A673 (cell line): Measurements from ENCODE around the gene GBE1. TPM values are rescaled to one million over a fixed set of nuclear protein-coding genes. Genes with fewer than 3 reads are reported as not detected.

Experiments used
- BruUV-seq: library from RNA; stranded (reverse); fragments of 400-500 nt; replicated peaks from 2 replicates; lab custom pipeline; 2021; lab: Mats Ljungman, UMichigan
- CTCF ChIA-PET: fragments of 300-600 bp; sonication (Branson Sonifier 250); formaldehyde crosslinking; loops from one replicate; lab custom pipeline; 2022; ENCODE audit warnings: antibody characterized with exemption; lab: Charles Lee
- POLR2A ChIA-PET: fragments of 300-600 bp; sonication (Branson Sonifier 250); formaldehyde crosslinking; loops from one replicate; lab custom pipeline; 2022; ENCODE audit warnings: antibody characterized with exemption; ENCODE audit not compliant: low non-redundant PET; lab: Charles Lee
- DNase-seq: peaks from one replicate; pipeline ENCODE4 v3.0.0-alpha.2; 2015; ENCODE audit warnings: low spot score
- H3K27ac ChIP-seq: fragments of 200-600 bp; sonication (generic); 2 replicates; pipeline ENCODE4 v1.5.1; 2016; ENCODE audit warnings: mixed run types, low read depth, mild to moderate bottlenecking, mixed read lengths, antibody characterized with exemption, low read length; ENCODE audit not compliant: poor library complexity, severe bottlenecking
- H3K27me3 ChIP-seq: fragments of 200-600 bp; sonication (generic); replicated peaks from 2 replicates; pipeline ENCODE4 v1.6.1; 2017; ENCODE audit warnings: mixed run types, low read depth, mild to moderate bottlenecking, mixed read lengths, antibody characterized with exemption, low read length; ENCODE audit not compliant: insufficient read depth, poor library complexity
- H3K36me3 ChIP-seq: fragments of 200-600 bp; sonication (generic); 2 replicates; pipeline ENCODE4 v1.6.1; 2016; ENCODE audit warnings: mixed run types, mild to moderate bottlenecking, mixed read lengths, antibody characterized with exemption, low read length; ENCODE audit not compliant: insufficient read depth, poor library complexity, severe bottlenecking
- H3K4me1 ChIP-seq: fragments of 200-600 bp; sonication (generic); 2 replicates; pipeline ENCODE4 v1.6.1; 2017; ENCODE audit warnings: mixed run types, mild to moderate bottlenecking, mixed read lengths, antibody characterized with exemption, low read length; ENCODE audit not compliant: insufficient read depth, poor library complexity, severe bottlenecking
- H3K4me3 ChIP-seq: fragments of 200-600 bp; sonication (generic); 2 replicates; pipeline ENCODE4 v1.5.1; 2016; ENCODE audit warnings: low read depth, mixed run types, mild to moderate bottlenecking, mixed read lengths, low read length; ENCODE audit not compliant: poor library complexity, severe bottlenecking
- H3K9me3 ChIP-seq: fragments of 200-600 bp; sonication (generic); 2 replicates; pipeline ENCODE4 v1.6.1; 2016; ENCODE audit warnings: mixed run types, low read depth, mild to moderate bottlenecking, mixed read lengths, antibody characterized with exemption, low read length; ENCODE audit not compliant: poor library complexity, severe bottlenecking
- EZH2 ChIP-seq: fragments of 200-600 bp; sonication (generic); IDR thresholded peaks from 2 replicates; pipeline ENCODE4 v1.6.1; 2017; ENCODE audit warnings: borderline replicate concordance, low read depth, mild to moderate bottlenecking, mixed read lengths, antibody characterized with exemption, low read length; ENCODE audit not compliant: poor library complexity, severe bottlenecking
- intact Hi-C: fragments of 100-400 bp; cut with micrococcal nuclease; formaldehyde crosslinking; loops from one replicate; pipeline ENCODE4 v1.10.0; 2022; ENCODE audit not compliant: unreplicated experiment
- total RNA-seq: library from RNA; stranded (reverse); gene quantifications from 2 replicates; pipeline ENCODE4 v1.2.3, GENCODE V29; 2021
- TF ChIP-seq, protein P1 (sequence below): fragments of 300-800, 200-600 bp; sonication (generic); conservative IDR thresholded peaks from 2 replicates; pipeline ENCODE4 v1.5.1; 2017; ENCODE audit warnings: low read depth, mild to moderate bottlenecking, antibody characterized with exemption, low read length, moderate library complexity, mixed read lengths

Gene GBE1
- total RNA-seq, 1 experiment from 2014 or later, result 8.2 TPM

DNA sequence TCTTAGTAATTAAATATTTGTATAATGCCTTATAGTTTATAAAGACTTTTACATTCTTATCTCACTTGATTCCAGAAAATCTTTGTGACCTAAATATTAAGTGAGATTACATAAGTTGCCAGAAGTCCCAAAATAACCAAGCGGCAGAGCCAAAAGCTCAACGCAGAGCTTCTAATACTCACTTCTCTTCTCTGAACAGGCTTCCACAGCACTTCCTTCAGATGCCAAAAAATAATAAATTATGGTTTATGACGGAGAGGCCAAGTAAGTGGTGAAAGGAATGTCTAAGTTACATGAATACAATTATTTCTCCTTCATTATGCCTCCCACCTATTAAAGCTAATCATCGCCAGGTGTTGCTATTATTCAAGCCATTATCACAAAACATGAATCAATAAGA is 110.3 kb downstream of the GBE1 start:
- Histone ChIP-seq H3K27me3 (no peaks in the 10 kb centered on the region), H3K36me3 (no peaks in the 10 kb centered on the region), H3K4me1 (no peaks in the 10 kb centered on the region), H3K4me3 (no peak overlapping the region), H3K27ac (no peak overlapping the region), H3K9me3 (no peaks in the 10 kb centered on the region)
- DNase-seq, result no peak
- BruUV-seq, result no TSS peak
- TF ChIP-seq EZH2, result no peak
- TF ChIP-seq, protein P1, sequence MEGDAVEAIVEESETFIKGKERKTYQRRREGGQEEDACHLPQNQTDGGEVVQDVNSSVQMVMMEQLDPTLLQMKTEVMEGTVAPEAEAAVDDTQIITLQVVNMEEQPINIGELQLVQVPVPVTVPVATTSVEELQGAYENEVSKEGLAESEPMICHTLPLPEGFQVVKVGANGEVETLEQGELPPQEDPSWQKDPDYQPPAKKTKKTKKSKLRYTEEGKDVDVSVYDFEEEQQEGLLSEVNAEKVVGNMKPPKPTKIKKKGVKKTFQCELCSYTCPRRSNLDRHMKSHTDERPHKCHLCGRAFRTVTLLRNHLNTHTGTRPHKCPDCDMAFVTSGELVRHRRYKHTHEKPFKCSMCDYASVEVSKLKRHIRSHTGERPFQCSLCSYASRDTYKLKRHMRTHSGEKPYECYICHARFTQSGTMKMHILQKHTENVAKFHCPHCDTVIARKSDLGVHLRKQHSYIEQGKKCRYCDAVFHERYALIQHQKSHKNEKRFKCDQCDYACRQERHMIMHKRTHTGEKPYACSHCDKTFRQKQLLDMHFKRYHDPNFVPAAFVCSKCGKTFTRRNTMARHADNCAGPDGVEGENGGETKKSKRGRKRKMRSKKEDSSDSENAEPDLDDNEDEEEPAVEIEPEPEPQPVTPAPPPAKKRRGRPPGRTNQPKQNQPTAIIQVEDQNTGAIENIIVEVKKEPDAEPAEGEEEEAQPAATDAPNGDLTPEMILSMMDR, result no peak
- ChIA-PET CTCF (interaction anchor here (0.5 kb wide), 1 partner anchor 14 kb away, joined by 7 read pairs; no protein-coding TSS in a partner anchor), POLR2A (no interaction called here)
- intact Hi-C loops, result no loop called here

- no peak for DNase-seq
- no peak overlapping the region for H3K27ac ChIP-seq
- H3K9me3 ChIP-seq, result no peaks in the 10 kb centered on the region
- no peak overlapping the region for H3K4me3 ChIP-seq
- H3K4me1 ChIP-seq, result no peaks in the 10 kb centered on the region
- H3K36me3 ChIP-seq, result no peaks in the 10 kb centered on the region
- no peaks in the 10 kb centered on the region for H3K27me3 ChIP-seq
- BruUV-seq, result no TSS peak
- POLR2A ChIA-PET, result no interaction called here
- no peak for TF ChIP-seq EZH2
- TF ChIP-seq, protein P1, result no peak
- CTCF ChIA-PET, result no interaction called here
- intact Hi-C loops, result no loop called here
Measured at GRCh38 chr3:81650187-81650586, 111.3 kb downstream of the GBE1 start.

- no peak for TF ChIP-seq EZH2
- TF ChIP-seq, protein P1, result no peak
- intact Hi-C loops, result no loop called here
- H3K9me3 ChIP-seq, result no peaks in the 10 kb centered on the region
- no peak overlapping the region for H3K27ac ChIP-seq
- no peaks in the 10 kb centered on the region for H3K27me3 ChIP-seq
- no peaks in the 10 kb centered on the region for H3K4me1 ChIP-seq
- BruUV-seq, result no TSS peak
- H3K4me3 ChIP-seq, result no peak overlapping the region
- ChIA-PET POLR2A (no interaction called here), CTCF (no interaction called here)
- H3K36me3 ChIP-seq, result no peaks in the 10 kb centered on the region
- DNase-seq, result no peak
Measured at GRCh38 chr3:81645248-81645647, 116.2 kb downstream of the GBE1 start.
